ENCODE measurements around the gene EML5. TPM values are rescaled to one million over a fixed set of nuclear protein-coding genes. Genes with fewer than 3 reads are reported as not detected.

EML5 gene
- total and polyA plus RNA-seq, 2 donors (not counting 1 experiment from before 2014, with no cell fraction given) = 0.10 to 0.66 TPM

GRCh38 chr14:88592031-88592430 is 200.7 kb downstream of the EML5 start:
- H3K27me3 ChIP-seq (ENCODE audit: control insufficient read depth, insufficient read depth, low read length) = no peaks in the 10 kb centered on the region
- H3K27ac ChIP-seq (ENCODE audit: insufficient read depth, low read length) = no peak overlapping the region
- no peak overlapping the region for H3K4me3 ChIP-seq (replicated peaks in 1 of 4; ENCODE audit: control extremely low read depth in 1 of 4, insufficient read depth in 1 of 4, low read depth in 3 of 4, low read length in 4 of 4)
- H3K9ac ChIP-seq (ENCODE audit: insufficient read depth, low read length) = no peak overlapping the region
- H3K4me1 ChIP-seq (ENCODE audit: control insufficient read depth, extremely low read depth, insufficient read depth, low read length) = peaks cover 2% of the 10 kb centered on the region
- no peak overlapping the region for H2AFZ ChIP-seq (ENCODE audit: low read length)
- no peaks in the 10 kb centered on the region for H4K20me1 ChIP-seq (ENCODE audit: control insufficient read depth, extremely low read depth, insufficient read depth, low read length)
- DNase-seq (ENCODE audit: low read depth in 2 of 2) = peak in 1 of 2 donors; percentile 9
- H3K4me2 ChIP-seq (ENCODE audit: extremely low read depth, insufficient read depth, low read length) = no peak overlapping the region
- H3K9me3 ChIP-seq (ENCODE audit: control insufficient read depth, insufficient read depth, low read depth, low read length) = no peaks in the 10 kb centered on the region
- H3K79me2 ChIP-seq (ENCODE audit: control insufficient read depth, insufficient read depth, low read length) = no peaks in the 10 kb centered on the region
- TF ChIP-seq CTCF (conservative IDR thresholded peaks at IDR 0.05 in 1 of 2, IDR thresholded peaks at IDR 0.05 in 1 of 2; ENCODE audit: low read depth in 1 of 2, low read length in 2 of 2) = no peak
- H3K36me3 ChIP-seq (ENCODE audit: control insufficient read depth, insufficient read depth, low read length) = peaks cover 8% of the 10 kb centered on the region

GRCh38 chr14:88590173-88590572 is 202.6 kb downstream of the EML5 start:
- no peak overlapping the region for H3K4me2 ChIP-seq (ENCODE audit: extremely low read depth, insufficient read depth, low read length)
- no peaks in the 10 kb centered on the region for H3K27me3 ChIP-seq (ENCODE audit: control insufficient read depth, insufficient read depth, low read length)
- no peak for TF ChIP-seq CTCF (conservative IDR thresholded peaks at IDR 0.05 in 1 of 2, IDR thresholded peaks at IDR 0.05 in 1 of 2; ENCODE audit: low read depth in 1 of 2, low read length in 2 of 2)
- no peak for TF ChIP-seq EZH2 (IDR thresholded peaks at IDR 0.05; ENCODE audit: low read length, missing control alignments)
- peak in 1 of 2 donors; percentile 12 for DNase-seq (ENCODE audit: low read depth in 2 of 2)
- no peak overlapping the region for H3K27ac ChIP-seq (ENCODE audit: insufficient read depth, low read length)
- no peak overlapping the region for H3K4me3 ChIP-seq (replicated peaks in 1 of 4; ENCODE audit: control extremely low read depth in 1 of 4, insufficient read depth in 1 of 4, low read depth in 3 of 4, low read length in 4 of 4)
- H3K36me3 ChIP-seq (ENCODE audit: control insufficient read depth, insufficient read depth, low read length) = peaks cover 6% of the 10 kb centered on the region
- H4K20me1 ChIP-seq (ENCODE audit: control insufficient read depth, extremely low read depth, insufficient read depth, low read length) = no peaks in the 10 kb centered on the region
- H3K9ac ChIP-seq (ENCODE audit: insufficient read depth, low read length) = no peak overlapping the region
- peaks cover 2% of the 10 kb centered on the region for H3K4me1 ChIP-seq (ENCODE audit: control insufficient read depth, extremely low read depth, insufficient read depth, low read length)
- no peaks in the 10 kb centered on the region for H3K9me3 ChIP-seq (ENCODE audit: control insufficient read depth, insufficient read depth, low read depth, low read length)
- H3K79me2 ChIP-seq (ENCODE audit: control insufficient read depth, insufficient read depth, low read length) = no peaks in the 10 kb centered on the region
- H2AFZ ChIP-seq (ENCODE audit: low read length) = no peak overlapping the region

GRCh38 chr14:88588081-88588480 is 204.7 kb downstream of the EML5 start:
- H3K27me3 ChIP-seq (ENCODE audit: control insufficient read depth, insufficient read depth, low read length) = no peaks in the 10 kb centered on the region
- peaks cover 2% of the 10 kb centered on the region for H3K4me1 ChIP-seq (ENCODE audit: control insufficient read depth, extremely low read depth, insufficient read depth, low read length)
- no peak overlapping the region for H3K27ac ChIP-seq (ENCODE audit: insufficient read depth, low read length)
- H3K4me2 ChIP-seq (ENCODE audit: extremely low read depth, insufficient read depth, low read length) = no peak overlapping the region
- no peak for DNase-seq (ENCODE audit: low read depth in 2 of 2)
- H3K79me2 ChIP-seq (ENCODE audit: control insufficient read depth, insufficient read depth, low read length) = no peaks in the 10 kb centered on the region
- no peak overlapping the region for H2AFZ ChIP-seq (ENCODE audit: low read length)
- H4K20me1 ChIP-seq (ENCODE audit: control insufficient read depth, extremely low read depth, insufficient read depth, low read length) = no peaks in the 10 kb centered on the region
- no peaks in the 10 kb centered on the region for H3K9me3 ChIP-seq (ENCODE audit: control insufficient read depth, insufficient read depth, low read depth, low read length)
- no peak for TF ChIP-seq EZH2 (IDR thresholded peaks at IDR 0.05; ENCODE audit: low read length, missing control alignments)
- TF ChIP-seq CTCF (conservative IDR thresholded peaks at IDR 0.05 in 1 of 2, IDR thresholded peaks at IDR 0.05 in 1 of 2; ENCODE audit: low read depth in 1 of 2, low read length in 2 of 2) = no peak
- H3K9ac ChIP-seq (ENCODE audit: insufficient read depth, low read length) = no peak overlapping the region
- H3K36me3 ChIP-seq (ENCODE audit: control insufficient read depth, insufficient read depth, low read length) = peaks cover 4% of the 10 kb centered on the region
- H3K4me3 ChIP-seq (replicated peaks in 1 of 4; ENCODE audit: control extremely low read depth in 1 of 4, insufficient read depth in 1 of 4, low read depth in 3 of 4, low read length in 4 of 4) = no peak overlapping the region
